GM12801 (cell line): ENCODE results near the gene LRP1B.

Source experiments
- TF ChIP-seq, protein P1 (sequence below): IDR thresholded peaks from one replicate; pipeline ENCODE4 v1.5.1; 2011; ENCODE audit warnings: control low read depth; ENCODE audit not compliant: insufficient read length; ENCODE audit errors: extremely low read depth

The LRP1B gene

DNA sequence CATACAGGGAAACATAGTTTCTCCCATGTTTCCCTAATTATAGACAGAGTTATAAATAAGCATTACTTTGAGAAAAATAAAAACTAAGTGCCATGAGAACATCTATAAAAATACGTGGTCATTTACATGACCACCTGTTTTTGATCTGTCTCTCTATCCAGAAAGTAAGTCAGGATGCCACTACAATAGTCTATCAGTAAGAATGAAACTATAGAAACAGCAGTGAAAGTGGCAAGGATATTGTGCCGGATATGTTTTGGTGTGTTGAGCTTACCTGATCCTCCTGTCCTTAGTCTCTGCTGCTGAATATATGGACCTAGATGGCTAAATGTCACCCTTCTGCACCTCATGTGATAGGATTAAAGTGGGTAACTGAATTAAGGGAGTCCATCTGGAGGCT is 512.4 kb downstream of the LRP1B start:
- TF ChIP-seq, protein P1, sequence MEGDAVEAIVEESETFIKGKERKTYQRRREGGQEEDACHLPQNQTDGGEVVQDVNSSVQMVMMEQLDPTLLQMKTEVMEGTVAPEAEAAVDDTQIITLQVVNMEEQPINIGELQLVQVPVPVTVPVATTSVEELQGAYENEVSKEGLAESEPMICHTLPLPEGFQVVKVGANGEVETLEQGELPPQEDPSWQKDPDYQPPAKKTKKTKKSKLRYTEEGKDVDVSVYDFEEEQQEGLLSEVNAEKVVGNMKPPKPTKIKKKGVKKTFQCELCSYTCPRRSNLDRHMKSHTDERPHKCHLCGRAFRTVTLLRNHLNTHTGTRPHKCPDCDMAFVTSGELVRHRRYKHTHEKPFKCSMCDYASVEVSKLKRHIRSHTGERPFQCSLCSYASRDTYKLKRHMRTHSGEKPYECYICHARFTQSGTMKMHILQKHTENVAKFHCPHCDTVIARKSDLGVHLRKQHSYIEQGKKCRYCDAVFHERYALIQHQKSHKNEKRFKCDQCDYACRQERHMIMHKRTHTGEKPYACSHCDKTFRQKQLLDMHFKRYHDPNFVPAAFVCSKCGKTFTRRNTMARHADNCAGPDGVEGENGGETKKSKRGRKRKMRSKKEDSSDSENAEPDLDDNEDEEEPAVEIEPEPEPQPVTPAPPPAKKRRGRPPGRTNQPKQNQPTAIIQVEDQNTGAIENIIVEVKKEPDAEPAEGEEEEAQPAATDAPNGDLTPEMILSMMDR = no peak

DNA sequence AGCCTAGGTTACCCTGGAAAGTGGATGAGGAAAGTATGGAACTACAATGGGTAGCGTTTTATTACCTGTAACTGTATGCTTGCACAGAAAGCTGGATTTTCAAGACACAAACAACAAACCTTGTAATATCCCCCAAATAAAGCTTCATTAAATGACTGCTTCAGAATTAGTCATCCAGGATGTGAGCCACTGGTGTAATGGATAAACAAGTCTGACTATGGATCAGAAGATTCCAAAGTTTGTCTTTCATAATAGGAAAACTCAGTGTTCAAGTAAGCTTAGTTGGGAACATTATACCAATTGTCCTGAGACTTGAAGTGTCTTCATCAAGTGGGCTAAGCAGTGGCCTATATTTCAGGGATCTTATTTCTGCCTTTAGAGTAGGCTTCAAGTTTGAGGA is 518.8 kb downstream of the LRP1B start:
- TF ChIP-seq, protein P1 = no peak

DNA sequence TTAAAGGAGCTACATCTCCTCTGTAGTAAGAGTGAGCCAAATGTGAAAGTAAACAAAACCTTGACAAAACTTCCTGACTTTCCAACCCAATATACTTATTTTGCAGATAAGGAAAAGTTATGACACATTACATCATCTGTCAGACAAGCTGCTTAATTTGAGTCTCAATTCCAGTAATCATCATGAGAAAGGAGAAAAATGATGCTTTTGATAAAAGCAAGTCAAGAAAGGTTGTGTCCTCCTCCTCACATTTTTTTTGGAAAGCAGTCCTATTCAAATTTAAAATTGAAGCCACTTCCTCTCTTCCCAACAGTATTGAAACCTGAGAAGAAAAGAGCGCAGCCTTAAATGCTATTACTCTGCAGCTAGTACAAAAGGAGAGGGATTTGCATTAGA is 519.6 kb downstream of the LRP1B start:
- TF ChIP-seq, protein P1 = no peak

DNA sequence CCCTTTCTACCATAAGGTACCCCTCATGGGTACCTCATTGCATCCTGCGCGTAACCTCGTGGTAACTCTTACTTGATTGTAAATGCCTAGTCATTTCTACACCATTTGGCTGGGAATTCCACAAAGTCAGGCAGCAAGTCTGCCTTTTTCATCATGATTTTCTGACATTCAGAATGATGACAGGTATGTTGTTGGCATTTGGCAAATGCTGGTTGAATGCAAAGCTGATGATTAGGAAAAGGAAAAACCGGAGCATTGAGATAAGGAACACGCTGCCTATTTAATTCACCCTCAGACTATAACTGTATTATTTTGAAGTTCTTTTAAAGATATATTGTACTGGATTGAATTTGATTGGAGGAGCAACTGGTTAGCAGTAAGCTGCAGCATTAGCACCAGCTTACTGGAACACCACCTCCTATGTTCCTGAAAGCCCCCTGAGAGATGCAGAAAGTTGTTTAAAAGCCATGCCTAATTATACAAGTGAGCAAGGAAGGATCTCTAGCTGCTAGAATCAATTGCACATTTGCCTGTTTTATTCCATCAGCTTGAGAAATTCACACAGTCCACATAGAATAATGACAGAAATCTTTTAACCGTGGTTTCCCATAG is 520.1 kb downstream of the LRP1B start:
- TF ChIP-seq, protein P1 = no peak

DNA sequence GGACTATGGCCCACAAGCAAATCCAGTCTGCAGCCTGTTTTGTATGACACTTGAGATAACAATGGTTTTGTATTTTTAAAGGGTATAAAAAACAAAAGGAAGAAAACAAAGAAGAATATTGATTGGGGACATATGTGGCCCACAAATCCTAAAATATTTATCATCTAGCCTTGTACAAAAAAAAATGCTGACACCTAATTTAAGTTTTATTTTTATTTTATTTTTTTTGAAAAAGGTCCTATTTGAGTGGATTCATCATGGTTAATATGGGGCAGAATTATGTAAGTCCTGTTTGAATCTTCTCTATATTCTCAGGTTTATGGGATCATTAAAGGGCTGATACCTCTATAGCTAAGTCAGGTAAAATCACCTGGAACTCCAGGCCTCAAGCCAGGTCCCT is 525.7 kb downstream of the LRP1B start:
- TF ChIP-seq, protein P1 = no peak

DNA sequence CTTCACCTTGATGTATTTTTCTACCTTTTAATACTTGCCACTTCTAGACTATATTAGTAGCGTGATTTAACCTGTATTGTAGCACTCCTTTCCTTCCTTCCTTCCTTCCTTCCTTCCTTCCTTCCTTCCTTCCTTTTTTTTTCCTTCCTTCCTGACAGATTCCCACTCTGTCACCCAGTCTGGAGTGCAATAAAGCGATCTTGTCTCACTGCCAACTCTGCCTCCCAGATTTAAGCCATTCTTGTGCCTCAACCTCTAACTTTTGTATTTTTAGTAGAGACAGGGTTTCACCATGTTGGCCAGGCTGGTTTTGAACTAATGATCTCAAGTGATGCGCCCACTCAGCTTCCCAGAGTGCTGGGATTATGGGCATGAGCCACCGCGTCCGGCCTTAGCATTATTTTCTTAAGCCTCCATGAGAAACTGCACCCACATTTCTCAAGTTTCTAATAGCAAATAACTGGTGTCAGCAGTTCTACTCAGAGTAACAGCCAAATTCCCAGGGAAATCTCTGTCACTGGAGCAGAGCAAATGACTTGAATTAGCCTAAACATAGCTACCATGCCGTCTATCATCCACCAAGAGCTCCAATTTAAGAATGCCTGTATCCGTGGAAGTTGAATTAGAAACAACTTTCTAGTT is 529.2 kb downstream of the LRP1B start:
- TF ChIP-seq, protein P1 = no peak

DNA sequence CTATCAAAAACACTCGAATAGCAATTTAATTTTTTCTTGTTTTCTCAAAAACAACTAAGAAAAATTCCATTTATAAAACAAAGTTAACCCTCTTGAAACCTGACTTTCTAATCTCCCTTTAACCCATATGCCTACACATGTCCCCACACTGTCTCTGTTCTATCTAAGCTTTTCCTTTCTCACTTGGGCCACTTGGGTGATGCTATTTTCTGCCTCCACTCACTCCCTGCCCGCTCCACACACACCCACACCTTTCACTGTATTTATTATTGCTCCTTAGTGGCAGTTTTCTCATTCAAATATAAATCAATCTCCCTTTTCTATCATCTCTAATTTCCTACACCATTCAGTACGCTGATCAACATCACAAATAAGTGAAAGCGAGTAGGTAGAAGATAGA is 531.1 kb downstream of the LRP1B start:
- TF ChIP-seq, protein P1 = no peak
